ENCODE measurements around the gene LIPE. TPM values are rescaled to one million over a fixed set of nuclear protein-coding genes. Genes with fewer than 3 reads are reported as not detected.

The LIPE gene
- total and polyA plus RNA-seq, 9 donors = 1.7 to 15.1 (median 5.4) TPM

DNA sequence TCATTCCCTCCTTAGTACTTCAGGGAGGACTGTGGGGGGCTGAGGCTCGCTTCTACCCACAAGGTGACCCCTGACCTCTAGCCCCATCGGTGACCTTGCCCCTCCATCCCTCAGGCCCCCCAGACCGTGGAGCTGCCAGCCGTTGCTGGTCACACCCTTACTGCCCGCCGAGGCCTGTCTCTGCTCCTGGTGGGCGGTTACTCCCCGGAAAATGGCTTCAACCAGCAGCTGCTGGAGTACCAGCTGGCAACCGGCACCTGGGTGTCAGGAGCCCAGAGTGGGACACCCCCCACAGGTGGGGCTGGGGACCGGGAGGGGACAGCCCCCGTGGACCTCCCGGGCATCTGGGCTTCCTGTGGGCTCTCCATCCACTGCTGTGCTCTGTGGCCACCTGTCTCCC is 69.9 kb downstream of the LIPE start:
- no peaks in the 10 kb centered on the region for H3K36me3 ChIP-seq
- no peaks in the 10 kb centered on the region for H3K4me1 ChIP-seq (ENCODE audit: insufficient read depth)
- no peaks in the 10 kb centered on the region for H3K27me3 ChIP-seq
- TF ChIP-seq POLR2A (IDR thresholded peaks at IDR 0.05) (no peak), EP300 (IDR thresholded peaks at IDR 0.05) (no peak)
- TF ChIP-seq, protein P1, sequence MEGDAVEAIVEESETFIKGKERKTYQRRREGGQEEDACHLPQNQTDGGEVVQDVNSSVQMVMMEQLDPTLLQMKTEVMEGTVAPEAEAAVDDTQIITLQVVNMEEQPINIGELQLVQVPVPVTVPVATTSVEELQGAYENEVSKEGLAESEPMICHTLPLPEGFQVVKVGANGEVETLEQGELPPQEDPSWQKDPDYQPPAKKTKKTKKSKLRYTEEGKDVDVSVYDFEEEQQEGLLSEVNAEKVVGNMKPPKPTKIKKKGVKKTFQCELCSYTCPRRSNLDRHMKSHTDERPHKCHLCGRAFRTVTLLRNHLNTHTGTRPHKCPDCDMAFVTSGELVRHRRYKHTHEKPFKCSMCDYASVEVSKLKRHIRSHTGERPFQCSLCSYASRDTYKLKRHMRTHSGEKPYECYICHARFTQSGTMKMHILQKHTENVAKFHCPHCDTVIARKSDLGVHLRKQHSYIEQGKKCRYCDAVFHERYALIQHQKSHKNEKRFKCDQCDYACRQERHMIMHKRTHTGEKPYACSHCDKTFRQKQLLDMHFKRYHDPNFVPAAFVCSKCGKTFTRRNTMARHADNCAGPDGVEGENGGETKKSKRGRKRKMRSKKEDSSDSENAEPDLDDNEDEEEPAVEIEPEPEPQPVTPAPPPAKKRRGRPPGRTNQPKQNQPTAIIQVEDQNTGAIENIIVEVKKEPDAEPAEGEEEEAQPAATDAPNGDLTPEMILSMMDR (IDR thresholded peaks at IDR 0.05) = no peak
- H3K4me3 ChIP-seq = no peak overlapping the region
- DNase-seq = no peak
- no peak overlapping the region for H3K27ac ChIP-seq
- H3K9me3 ChIP-seq = no peaks in the 10 kb centered on the region
- intact Hi-C loops (cut with DNase I) = no loop called here
- WGBS, 3 donors = 77 to 80% (median 79%) methylated on average over 12 of the region's 12 CpGs

DNA sequence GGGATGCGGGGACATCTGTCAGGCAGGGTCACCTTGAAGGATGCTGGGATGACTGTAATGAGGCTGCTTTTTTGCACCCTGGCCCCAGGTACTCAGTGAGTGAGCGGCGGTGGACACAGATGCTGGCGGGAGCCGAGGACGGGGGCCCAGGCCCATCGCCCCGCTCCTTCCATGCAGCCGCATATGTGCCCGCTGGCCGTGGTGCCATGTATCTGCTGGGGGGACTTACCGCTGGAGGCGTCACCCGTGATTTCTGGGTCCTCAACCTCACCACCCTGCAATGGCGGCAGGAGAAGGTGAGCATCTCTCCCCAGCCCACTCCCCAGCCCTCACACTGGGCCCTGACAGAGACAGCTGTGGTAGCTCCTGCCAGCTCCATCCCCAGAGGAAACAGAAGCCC is 70.5 kb downstream of the LIPE start:
- Histone ChIP-seq H3K27ac (no peak overlapping the region), H3K27me3 (no peaks in the 10 kb centered on the region), H3K4me1 (ENCODE audit: insufficient read depth) (no peaks in the 10 kb centered on the region), H3K36me3 (no peaks in the 10 kb centered on the region), H3K4me3 (no peak overlapping the region), H3K9me3 (no peaks in the 10 kb centered on the region)
- DNase-seq = no peak
- TF ChIP-seq POLR2A (IDR thresholded peaks at IDR 0.05) (no peak), EP300 (IDR thresholded peaks at IDR 0.05) (no peak)
- TF ChIP-seq, protein P1 (IDR thresholded peaks at IDR 0.05) = no peak
- intact Hi-C loops (cut with DNase I) = no loop called here
- 96 to 98% (median 97%) methylated on average over 15 of the region's 15 CpGs for WGBS, 3 donors

DNA sequence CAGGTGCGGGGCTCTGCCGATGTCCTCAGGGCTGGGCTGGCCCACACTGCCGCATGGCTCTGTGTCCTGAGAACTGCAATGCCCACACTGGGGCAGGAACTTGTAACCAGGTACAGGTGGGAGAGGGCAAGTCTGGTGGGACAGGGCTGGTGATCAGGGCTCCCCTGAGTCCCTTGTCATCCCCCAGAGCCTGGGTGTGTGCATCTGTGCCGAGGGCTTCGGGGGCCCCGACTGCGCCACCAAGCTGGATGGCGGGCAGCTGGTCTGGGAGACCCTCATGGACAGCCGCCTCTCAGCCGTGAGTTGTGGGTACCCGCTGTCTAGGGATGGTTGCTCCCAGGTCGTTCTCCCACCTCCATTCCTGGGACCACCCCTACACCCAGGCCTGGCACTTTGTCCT is 71.3 kb downstream of the LIPE start:
- no peak for DNase-seq
- intact Hi-C loops (cut with DNase I) = no loop called here
- Histone ChIP-seq H3K4me1 (ENCODE audit: insufficient read depth) (no peaks in the 10 kb centered on the region), H3K4me3 (no peak overlapping the region), H3K36me3 (no peaks in the 10 kb centered on the region), H3K27ac (no peak overlapping the region), H3K9me3 (no peaks in the 10 kb centered on the region), H3K27me3 (no peaks in the 10 kb centered on the region)
- WGBS, 3 donors = 91 to 98% (median 94%) methylated on average over 9 to 12 of the region's 12 CpGs
- TF ChIP-seq, protein P1 (IDR thresholded peaks at IDR 0.05) = no peak
- TF ChIP-seq POLR2A (IDR thresholded peaks at IDR 0.05) (no peak), EP300 (IDR thresholded peaks at IDR 0.05) (no peak)

DNA sequence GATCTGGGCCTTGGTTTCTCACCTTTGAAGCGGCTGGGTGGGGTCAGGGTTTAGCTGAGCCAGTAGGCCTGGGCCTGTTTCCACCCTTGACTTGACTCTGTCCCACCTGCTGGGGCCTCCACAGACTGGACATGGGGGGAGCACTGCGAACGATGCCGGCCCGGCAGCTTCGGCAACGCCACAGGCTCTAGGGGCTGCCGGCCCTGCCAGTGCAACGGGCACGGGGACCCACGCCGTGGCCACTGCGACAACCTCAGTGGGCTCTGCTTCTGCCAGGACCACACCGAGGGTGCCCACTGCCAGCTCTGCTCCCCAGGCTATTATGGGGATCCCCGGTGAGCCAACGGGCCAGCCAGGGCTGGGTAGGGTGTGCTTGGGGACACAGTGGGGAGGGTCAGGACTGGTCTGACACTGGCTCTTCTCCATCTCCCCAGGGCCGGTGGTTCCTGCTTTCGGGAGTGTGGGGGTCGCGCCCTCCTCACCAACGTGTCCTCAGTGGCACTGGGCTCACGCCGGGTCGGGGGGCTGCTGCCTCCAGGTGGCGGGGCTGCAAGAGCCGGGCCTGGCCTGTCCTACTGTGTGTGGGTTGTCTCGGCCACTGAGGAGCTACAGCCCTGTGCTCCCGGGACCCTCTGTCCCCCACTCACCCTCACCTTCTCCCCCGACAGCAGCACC is 73.7 kb downstream of the LIPE start:
- 90 to 94% (median 91%) methylated on average over 19 to 29 of the region's 29 CpGs for WGBS, 3 donors
- Histone ChIP-seq H3K27me3 (no peaks in the 10 kb centered on the region), H3K36me3 (no peaks in the 10 kb centered on the region), H3K4me1 (ENCODE audit: insufficient read depth) (no peaks in the 10 kb centered on the region), H3K27ac (no peak overlapping the region), H3K9me3 (no peaks in the 10 kb centered on the region), H3K4me3 (no peak overlapping the region)
- intact Hi-C loops (cut with DNase I) = no loop called here
- TF ChIP-seq, protein P1 (IDR thresholded peaks at IDR 0.05) = no peak
- TF ChIP-seq EP300 (IDR thresholded peaks at IDR 0.05) (no peak), POLR2A (IDR thresholded peaks at IDR 0.05) (no peak)
- DNase-seq = no peak
